NCI-H774 (cell line): ENCODE data around the gene LPXN.

ENCODE experiments used
- DNase-seq: peaks from one replicate; lab custom pipeline; 2025; lab: John Stamatoyannopoulos, UW

LPXN gene

DNA sequence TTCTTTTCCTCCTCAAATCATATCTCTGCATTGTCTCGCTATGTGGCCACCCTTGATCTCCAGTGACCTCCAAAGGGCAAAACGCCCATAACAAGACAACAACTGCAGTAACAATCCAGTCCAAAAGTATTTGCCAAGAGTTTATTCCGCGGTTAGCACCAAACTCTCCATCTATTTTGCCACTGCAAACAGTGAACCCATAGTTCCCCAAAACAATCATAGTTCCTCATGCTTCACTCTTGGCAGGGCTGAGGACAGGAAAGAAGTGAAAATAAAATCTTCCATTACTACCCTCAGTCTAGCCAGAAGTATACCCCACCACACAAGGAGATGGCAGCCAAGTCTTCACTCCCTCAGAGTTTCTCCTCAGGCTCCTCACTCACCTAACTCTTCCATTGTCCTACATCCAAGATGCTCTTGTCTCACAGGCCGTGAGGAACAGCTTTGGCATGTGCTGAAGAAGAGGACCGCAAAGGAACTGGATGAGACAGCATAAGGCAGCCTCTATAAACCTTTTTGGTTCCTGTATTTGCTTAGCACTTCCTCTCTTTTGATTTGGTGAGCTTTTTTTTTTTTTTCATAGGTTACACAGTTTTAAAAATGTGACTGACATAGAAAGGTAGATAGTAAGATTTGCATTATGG lies at the start of gene LPXN:
LPXN (minus strand) TSS at position 480 of the 644 bp plus-strand sequence; CDS start at position 396, 84 bp downstream.
- no peak for DNase-seq

DNA sequence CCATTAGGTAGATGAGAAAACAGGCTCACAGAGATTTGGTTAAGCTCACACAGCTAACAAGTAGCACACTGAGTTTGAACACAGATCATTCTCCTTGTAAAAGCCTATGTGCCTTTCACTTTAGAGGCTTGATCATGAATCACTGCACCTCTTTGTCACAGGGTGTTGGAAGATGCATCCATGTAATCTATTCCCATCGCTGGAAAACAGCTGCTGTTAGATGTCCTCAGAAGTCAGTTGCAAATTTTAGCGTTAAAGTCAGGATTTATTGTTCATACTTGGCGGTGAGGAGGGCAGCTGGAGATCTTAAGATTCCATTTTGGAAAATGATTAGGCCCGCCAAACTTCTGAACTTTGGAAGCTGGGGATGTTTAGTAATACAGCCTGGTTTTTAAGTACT lies 49.4 kb upstream of the LPXN start:
- DNase-seq, result no peak

DNA sequence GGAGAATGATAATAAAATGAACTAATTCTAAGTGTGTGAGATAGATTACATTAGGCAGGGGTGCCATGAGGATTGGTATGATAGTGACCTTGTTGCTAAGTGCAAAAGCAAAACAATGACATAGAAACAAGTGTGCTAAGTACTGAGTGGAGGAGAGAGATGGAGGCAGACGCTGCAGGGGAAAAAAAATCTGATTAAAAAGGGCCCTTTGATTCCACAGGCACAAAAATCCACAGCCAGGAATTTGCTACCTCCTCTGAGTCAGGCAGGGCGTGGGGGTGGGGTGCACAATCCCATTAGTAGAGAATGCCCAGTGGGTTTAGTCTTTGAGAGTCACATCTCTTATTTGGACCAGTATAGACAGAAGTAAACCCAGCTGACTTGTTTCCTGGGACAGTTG lies 46.7 kb upstream of the LPXN start, which contains the start of gene CNTF:
CNTF (plus strand) TSS at position 322 of the 400 bp plus-strand sequence. CDS start 88 bp downstream, outside the sequence.
- DNase-seq, result peak; percentile 8

DNA sequence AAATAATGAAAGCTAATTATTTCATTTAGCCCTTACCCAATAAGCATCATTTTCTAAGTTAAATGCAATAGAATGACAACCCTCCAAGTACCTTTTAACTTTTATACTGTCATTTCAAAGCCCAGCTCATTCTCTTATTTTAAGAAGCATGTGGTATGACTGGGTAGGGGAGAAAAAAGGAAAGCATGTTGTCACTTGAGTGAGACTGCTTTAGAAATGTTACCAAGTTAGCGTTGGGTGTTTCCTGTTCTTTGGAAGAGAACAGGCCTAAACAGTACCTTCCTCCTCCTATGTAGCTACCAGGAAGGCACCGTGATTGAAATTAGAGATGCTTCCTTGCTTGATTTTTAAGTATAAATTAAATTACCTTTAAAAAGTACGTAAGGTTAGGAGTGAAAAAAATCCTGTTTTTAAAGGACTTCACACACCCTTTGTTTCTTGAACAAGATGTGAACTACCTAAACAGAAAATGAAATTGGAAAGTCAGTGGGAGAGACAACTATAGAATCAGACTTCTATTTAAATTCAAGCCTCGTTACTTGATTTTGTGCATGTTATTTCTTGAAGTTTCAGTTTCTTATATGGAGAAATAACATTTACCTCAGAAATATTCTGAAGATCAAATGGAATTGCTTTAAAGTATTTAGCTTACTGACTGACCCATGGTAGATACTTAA lies 46.1 kb upstream of the LPXN start:
- no peak for DNase-seq

DNA sequence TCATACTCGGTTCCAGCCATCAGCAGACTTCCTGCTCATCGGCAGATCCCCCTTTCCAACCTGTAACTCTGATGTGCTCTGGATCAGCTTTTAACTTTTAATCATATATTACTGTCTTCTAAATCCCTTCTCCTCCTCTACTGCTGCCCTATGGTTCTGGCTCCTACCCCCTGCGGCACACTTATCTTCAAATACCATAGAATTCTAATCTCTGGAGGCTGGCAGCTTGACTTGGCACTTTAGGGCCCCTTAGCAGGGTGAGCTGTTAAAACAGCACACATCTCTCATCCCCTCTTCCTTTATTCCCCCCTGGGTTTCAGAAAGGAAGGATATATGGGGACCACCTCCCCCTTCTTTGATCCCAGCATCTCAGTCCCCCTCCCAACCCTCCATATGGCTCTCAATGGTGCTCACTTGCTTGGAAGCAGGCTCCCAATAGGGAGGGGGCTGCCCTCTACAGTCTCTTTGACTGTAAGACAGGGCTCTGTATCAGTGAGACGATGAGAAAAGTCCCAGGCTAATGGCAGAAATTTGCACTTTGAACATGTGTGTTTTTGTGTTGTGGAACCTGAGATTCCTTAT lies 42.4 kb upstream of the LPXN start:
- DNase-seq, result no peak

DNA sequence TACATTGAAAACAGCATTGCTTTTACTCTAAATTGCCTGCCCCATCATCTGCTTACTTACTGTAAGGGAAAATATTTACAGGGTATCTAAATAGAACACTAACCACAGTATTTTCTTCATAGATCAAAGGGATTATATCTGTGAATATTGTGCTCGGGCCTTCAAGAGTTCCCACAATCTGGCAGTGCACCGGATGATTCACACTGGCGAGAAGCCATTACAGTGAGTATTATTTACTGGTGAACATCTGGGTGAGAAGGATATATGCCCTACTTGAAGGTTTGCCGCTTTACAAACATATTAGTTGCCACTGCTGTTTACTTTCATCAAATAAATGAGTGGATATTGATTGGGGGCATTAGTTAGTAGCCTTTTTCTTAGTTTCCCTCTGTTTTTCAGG lies 40.9 kb upstream of the LPXN start:
- DNase-seq, result no peak

DNA sequence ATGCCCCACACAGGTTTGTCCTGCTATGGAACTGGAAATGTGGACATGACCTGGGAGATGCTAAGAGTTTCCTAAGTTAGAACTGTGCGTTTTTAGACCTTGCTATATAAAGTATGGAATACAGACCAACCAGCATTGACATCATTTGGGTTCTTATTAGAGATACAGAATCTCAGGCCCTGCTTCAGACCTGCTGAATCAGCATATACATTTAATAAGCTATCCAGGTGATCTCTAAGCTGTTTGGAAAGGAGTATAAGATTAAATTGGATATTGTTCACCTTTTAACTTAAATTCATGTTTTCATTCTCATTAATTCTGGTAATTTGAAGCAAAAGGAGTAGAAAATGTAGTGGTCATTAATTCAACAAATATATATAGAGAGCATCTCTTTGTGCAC lies 39.9 kb upstream of the LPXN start:
- no peak for DNase-seq

DNA sequence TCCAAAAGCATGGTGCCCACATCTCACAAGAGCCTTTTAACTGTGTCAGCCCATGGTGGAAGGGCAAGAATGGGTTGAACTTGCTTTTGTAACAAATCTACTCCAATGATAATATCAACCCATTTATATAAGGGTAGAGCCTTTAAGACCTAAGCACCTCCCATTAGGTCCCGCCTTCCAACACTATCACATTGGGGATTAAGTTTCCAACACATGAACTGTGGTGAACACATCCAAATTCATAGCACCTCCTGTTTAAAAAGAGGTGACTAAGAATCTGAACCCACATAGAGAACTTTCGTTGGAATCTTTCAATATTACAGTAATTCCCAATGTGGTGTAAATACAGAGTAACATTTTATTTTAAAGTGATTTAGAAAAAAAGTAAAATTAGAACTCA lies 37.6 kb upstream of the LPXN start:
- no peak for DNase-seq

DNA sequence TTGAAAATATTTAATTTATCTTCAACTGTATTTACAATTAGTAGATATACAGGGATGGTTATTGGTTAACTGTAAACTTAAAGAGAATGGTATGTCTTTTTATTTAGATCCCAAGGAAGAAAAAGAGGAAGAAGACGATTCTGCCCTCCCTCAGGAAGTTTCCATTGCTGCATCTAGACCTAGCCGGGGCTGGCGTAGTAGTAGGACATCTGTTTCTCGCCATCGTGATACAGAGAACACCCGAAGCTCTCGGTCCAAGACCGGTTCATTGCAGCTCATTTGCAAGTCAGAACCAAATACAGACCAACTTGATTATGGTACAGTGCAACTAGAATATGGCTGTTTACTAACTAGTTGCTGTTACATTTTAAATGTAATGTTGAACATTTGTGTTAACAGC lies 34.1 kb upstream of the LPXN start:
- DNase-seq, result no peak

DNA sequence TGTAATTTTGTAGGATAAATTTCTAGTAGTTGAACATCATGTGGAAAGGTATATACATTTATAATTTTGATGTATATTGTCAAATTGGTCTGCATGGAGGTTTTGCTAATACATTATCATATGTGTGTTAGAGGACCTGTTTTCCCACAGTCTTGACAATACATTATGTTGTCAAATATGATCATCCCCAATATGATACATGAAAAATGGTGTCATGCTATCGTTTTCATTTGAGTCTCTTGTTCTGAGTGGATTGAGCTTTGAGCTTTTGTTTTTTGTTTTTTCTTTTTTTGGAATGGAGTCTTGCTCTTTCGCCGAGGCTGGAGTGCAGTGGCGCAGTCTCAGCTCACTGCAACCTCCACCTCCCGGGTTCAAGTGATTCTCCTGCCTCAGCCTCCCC lies 32.7 kb upstream of the LPXN start:
- no peak for DNase-seq

DNA sequence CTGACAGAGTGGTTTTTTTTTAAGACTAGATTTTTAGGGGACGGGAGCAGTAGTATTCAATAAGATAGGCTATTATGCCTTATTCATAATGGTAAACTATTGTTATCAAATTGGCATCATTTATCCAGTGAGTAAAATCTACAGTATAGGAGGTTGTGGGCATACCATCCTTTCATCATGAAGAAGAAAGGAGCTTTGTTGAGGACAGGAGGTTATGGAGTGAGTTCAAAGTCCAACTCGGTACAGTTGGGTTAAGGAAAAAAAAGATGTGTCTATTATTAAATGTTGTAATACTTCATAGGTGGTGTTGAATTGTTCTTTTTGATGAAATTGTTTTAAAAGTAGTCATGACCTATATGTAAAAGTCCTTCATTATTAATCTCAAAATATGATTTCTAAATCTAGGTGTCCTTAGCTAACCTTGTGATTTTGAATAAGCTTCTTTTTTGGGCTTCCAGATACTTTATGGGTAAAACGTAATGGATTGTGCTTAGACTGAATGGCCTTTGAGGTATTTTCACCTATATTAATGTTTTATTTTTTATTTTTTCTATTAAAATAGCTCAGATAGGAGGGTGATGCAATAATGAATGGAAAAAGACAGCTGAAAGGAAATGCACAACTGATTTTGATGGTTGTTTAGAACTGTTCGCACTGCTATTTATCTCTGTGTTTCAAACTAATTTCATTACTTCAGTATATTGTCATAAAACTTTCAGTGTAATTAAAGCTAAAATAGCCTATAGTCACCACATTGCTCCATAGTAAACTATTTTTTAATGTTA lies 31.5 kb upstream of the LPXN start:
- no peak for DNase-seq

DNA sequence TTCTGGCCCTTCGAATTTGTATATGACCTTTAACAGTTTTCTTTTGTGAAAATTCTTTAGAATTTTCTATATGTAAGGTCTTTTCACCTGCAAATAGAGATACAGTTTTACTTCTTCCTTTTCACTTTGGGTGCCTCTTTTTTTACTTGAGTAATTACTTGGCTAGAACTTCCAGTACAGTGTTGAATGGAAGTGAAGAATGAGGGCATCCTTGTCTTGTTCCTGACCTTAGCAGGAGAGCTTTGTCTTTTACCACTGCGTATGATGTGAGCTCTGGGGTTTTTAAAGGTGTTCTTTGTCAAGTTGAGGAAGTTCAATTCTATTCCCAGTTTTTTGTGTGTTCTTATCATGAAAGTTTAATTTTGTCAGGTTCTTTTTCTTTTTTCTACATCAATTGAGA lies 24.9 kb upstream of the LPXN start:
- DNase-seq, result no peak

DNA sequence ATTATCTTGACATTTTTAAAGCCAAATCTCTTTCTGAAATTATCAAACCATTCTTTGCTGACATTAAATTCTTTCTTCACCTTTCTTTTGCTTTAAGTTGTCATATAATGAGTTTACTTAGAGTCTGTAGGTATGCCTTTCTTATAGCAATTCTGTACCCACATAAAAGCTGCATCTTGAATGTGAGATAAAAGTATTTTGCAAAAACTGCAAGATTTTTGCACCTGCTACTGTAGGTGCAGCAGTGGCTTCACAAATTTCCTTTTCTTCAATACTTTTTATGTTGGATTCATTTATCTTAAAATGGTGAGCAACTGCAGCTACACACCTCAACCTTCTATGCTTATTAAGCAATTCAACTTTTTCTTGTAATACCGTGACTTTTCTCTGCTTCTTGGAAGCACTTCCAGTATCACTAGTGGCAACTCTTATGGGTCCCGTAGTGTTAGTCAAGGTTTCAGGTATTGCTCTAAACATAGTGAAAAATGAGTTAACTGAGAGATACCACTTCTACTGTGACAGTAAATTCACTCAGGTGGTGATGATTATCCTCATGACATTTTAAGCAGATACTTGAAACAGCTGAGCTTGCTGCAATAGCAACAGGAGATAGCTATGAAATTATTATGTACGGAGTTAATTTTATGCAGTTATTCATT lies 22.0 kb upstream of the LPXN start:
- no peak for DNase-seq

DNA sequence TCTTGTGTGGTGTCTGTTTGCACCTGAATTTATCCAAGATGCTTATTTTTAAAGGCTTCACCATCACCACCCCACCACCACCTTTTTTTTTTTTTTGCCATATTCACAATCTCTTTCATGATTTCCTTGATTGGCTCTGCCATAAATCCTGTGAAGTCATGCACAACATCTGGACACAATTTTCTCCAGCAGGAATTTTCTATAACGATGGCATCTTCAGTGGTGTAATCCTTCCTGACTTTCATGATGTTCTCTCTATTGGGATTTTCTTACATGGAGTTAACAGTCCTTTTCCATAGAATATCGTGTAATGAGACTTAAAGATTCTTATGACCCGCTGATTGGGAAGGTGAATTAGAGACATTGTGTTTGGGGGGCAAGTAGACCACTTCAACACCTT lies 21.0 kb upstream of the LPXN start:
- DNase-seq, result no peak

DNA sequence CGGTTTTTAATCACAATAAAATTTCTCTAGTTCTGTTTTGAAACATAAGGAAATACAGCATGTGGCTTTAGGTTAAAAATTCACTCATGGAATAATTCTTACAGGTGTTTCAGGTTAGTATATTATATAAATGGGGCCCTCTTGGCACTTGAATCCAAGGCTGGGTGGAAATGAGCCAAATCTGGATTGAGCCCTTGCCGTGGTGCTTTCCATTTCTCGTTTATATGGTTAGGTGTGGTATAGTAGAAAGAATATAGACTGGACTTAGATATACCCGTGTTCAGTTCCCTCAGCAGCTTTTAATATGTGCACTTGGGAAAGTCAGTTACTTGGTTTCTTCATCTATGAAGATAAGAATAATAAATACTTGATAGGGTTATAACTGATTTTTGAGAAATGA lies 19.2 kb upstream of the LPXN start:
- DNase-seq, result no peak

DNA sequence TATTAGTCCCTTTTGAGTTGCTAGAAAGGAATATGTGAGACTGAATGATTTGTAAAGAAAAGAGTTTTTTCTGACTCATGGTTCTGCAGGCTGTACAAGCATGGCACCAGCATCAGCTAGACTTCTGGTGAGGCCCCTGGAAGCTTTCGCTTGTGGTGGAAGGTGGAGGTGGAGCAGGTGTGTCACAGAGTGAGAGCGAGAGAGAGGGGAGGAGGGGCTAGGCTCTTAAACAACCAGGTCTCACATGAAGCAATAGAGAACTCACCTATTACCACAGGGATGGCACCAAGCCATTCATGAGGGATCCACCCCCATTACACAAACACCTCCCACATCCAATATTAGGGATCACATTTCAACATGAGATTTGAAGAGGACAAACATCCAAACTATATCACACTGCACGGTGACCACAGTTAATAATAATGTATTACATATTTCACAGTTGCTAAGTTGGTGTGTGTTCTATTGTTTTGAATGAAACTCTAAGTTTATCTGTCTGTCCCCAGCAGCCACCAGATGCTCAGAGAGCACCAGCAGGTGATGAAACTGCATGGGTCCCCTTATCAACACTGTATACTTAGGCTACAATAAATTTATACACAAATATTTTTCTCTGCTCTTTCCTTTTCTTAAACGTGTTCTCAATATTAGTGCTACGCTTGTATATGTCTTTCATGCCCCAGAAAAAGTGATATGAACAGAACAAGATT lies 17.3 kb upstream of the LPXN start:
- peak; percentile 72 for DNase-seq

DNA sequence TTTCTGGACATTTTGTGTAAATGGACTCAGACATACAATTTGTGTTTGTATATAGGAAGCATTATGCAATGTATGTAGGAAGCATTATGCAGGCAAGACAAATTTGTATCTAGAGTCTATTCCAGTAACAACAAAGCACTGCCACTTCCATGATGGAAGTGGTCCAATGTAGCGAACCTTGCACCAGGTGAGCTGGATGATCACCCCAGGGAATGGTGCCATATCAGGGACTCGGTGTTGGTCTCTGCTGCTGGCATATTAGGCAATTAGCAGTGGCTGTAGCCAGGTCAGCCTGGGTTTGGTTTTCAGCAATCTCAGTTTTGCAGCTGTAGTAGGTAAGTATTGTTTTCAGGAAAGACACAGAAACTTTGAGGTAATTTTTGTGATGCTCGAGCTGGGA lies 16.0 kb upstream of the LPXN start:
- DNase-seq, result no peak

DNA sequence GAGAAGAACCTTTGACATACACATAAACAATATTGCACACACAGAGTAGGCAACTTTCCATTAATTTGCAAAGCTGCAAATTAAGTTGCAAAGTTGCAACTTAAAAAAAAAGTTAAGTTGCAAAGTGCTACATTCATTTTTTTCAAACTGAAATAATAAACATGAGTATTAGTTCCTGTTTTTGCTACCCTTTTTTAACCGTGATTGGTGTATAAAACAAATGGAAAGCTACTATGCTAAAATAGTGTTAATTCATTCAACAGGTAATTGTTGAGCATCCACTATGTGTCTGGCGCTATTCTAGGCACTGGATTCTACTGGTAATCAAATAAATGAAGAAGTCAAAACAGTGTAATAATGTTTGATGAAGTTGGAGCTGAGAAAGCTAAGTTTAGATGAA lies 11.3 kb upstream of the LPXN start:
- DNase-seq, result no peak

DNA sequence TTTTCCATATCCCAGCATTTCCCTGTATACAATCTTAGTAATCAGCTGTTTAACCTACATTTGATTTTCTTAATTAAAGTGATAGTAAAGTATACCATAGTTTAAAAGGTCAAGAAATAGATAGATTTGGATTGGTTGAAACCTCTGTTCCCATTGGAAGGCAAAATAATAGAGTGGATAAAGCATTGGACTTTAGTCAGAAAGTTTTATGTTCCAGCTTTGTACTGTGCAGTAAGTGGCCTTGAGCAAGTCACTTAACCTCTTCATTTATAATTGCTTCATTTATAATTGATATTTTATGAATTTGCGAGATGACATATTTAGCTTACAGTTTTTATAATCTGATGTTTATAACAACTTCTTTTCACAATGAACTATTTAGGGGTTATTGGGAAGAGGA lies 6.8 kb upstream of the LPXN start:
- no peak for DNase-seq

DNA sequence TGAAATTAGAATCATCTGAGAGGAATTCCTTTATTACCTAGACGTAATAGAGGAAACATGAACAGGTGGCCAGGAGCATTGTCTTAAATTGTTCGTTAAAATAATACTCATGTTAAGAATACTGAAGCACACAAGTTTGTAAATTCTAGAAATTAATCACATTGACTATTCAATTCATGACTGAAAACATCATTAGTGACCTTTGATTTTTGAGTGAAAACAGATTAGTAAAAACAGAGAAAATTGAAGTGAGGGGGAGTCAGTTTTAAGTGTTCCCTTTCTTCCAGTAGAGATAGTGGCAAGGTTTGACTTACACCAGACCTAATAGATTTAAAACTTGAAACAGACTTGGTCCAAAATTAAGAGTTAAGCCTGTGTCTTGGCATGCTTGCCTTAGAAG lies 4.7 kb upstream of the LPXN start:
- no peak for DNase-seq
